Measurements from ENCODE around the gene MBD3L2B. TPM values are rescaled to one million over a fixed set of nuclear protein-coding genes. Genes with fewer than 3 reads are reported as not detected.

Gene MBD3L2B
- total RNA-seq, 1 donor from 2014 or later, result not detected

GRCh38 chr19:6987850-6988249, 33.4 kb downstream of the MBD3L2B start:
- Mint-ChIP-seq H3K4me1 (ENCODE audit: low read depth) (no peaks in the 10 kb centered on the region), H3K4me3 (ENCODE audit: unreplicated experiment) (no peak overlapping the region), H3K36me3 (ENCODE audit: low read depth) (no peaks in the 10 kb centered on the region), H3K9me3 (ENCODE audit: low read depth) (peaks cover 28% of the 10 kb centered on the region), H3K27ac (ENCODE audit: unreplicated experiment) (no peak overlapping the region), H3K27me3 (ENCODE audit: low read depth) (peaks cover 4% of the 10 kb centered on the region)
- TF ChIP-seq, protein P1, sequence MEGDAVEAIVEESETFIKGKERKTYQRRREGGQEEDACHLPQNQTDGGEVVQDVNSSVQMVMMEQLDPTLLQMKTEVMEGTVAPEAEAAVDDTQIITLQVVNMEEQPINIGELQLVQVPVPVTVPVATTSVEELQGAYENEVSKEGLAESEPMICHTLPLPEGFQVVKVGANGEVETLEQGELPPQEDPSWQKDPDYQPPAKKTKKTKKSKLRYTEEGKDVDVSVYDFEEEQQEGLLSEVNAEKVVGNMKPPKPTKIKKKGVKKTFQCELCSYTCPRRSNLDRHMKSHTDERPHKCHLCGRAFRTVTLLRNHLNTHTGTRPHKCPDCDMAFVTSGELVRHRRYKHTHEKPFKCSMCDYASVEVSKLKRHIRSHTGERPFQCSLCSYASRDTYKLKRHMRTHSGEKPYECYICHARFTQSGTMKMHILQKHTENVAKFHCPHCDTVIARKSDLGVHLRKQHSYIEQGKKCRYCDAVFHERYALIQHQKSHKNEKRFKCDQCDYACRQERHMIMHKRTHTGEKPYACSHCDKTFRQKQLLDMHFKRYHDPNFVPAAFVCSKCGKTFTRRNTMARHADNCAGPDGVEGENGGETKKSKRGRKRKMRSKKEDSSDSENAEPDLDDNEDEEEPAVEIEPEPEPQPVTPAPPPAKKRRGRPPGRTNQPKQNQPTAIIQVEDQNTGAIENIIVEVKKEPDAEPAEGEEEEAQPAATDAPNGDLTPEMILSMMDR (IDR thresholded peaks at IDR 0.05), result no peak
- no peak for DNase-seq (ENCODE audit: low spot score)

- no peaks in the 10 kb centered on the region for H3K4me1 Mint-ChIP-seq (ENCODE audit: low read depth)
- DNase-seq (ENCODE audit: low spot score), result no peak
- H3K4me3 Mint-ChIP-seq (ENCODE audit: unreplicated experiment), result no peak overlapping the region
- TF ChIP-seq, protein P1 (IDR thresholded peaks at IDR 0.05), result no peak
- H3K9me3 Mint-ChIP-seq (ENCODE audit: low read depth), result peaks cover 35% of the 10 kb centered on the region
- H3K27ac Mint-ChIP-seq (ENCODE audit: unreplicated experiment), result no peak overlapping the region
- H3K27me3 Mint-ChIP-seq (ENCODE audit: low read depth), result no peaks in the 10 kb centered on the region
- H3K36me3 Mint-ChIP-seq (ENCODE audit: low read depth), result no peaks in the 10 kb centered on the region
Observed at GRCh38 chr19:6983448-6983847, 37.8 kb downstream of the MBD3L2B start.

GRCh38 chr19:6979399-6979798, 41.8 kb downstream of the MBD3L2B start:
- H3K9me3 Mint-ChIP-seq (ENCODE audit: low read depth), result peaks cover 36% of the 10 kb centered on the region

GRCh38 chr19:6976197-6976596, 45.0 kb downstream of the MBD3L2B start:
- H3K27ac Mint-ChIP-seq (ENCODE audit: unreplicated experiment), result no peak overlapping the region
- H3K9me3 Mint-ChIP-seq (ENCODE audit: low read depth), result peaks cover 18% of the 10 kb centered on the region
- H3K4me1 Mint-ChIP-seq (ENCODE audit: low read depth), result no peaks in the 10 kb centered on the region
- TF ChIP-seq, protein P1 (IDR thresholded peaks at IDR 0.05), result no peak
- H3K4me3 Mint-ChIP-seq (ENCODE audit: unreplicated experiment), result no peak overlapping the region
- no peaks in the 10 kb centered on the region for H3K27me3 Mint-ChIP-seq (ENCODE audit: low read depth)
- H3K36me3 Mint-ChIP-seq (ENCODE audit: low read depth), result no peaks in the 10 kb centered on the region
- DNase-seq (ENCODE audit: low spot score), result no peak

More at GRCh38 chr19:6979399-6979798, 41.8 kb downstream of the MBD3L2B start:
- TF ChIP-seq, protein P1 (IDR thresholded peaks at IDR 0.05), result no peak
- Mint-ChIP-seq H3K4me1 (ENCODE audit: low read depth) (no peaks in the 10 kb centered on the region), H3K4me3 (ENCODE audit: unreplicated experiment) (no peak overlapping the region), H3K36me3 (ENCODE audit: low read depth) (no peaks in the 10 kb centered on the region), H3K27ac (ENCODE audit: unreplicated experiment) (no peak overlapping the region), H3K27me3 (ENCODE audit: low read depth) (no peaks in the 10 kb centered on the region)
- no peak for DNase-seq (ENCODE audit: low spot score)

- H3K4me1 Mint-ChIP-seq (ENCODE audit: low read depth), result no peaks in the 10 kb centered on the region
- no peak overlapping the region for H3K27ac Mint-ChIP-seq (ENCODE audit: unreplicated experiment)
- H3K4me3 Mint-ChIP-seq (ENCODE audit: unreplicated experiment), result no peak overlapping the region
- TF ChIP-seq, protein P1 (IDR thresholded peaks at IDR 0.05), result no peak
- peaks cover 3% of the 10 kb centered on the region for H3K27me3 Mint-ChIP-seq (ENCODE audit: low read depth)
- no peak for DNase-seq (ENCODE audit: low spot score)
- H3K36me3 Mint-ChIP-seq (ENCODE audit: low read depth), result no peaks in the 10 kb centered on the region
- H3K9me3 Mint-ChIP-seq (ENCODE audit: low read depth), result no peaks in the 10 kb centered on the region
Observed at GRCh38 chr19:6971366-6971765, 49.9 kb downstream of the MBD3L2B start.

Measured in chondrocyte (in vitro differentiated cells).